ENCODE data around the gene ZFPM1. TPM values are rescaled to one million over a fixed set of nuclear protein-coding genes. Genes with fewer than 3 reads are reported as not detected.

Gene ZFPM1
- total RNA-seq, 1 experiment from 2014 or later, result 3.9 TPM

GRCh38 chr16:88514526-88515232 is 61.6 kb downstream of the ZFPM1 start:
- CTCF ChIA-PET, result no interaction called here
- no peak overlapping the region for H3K27ac ChIP-seq (ENCODE audit: low read length)
- no peaks in the 10 kb centered on the region for H3K36me3 ChIP-seq (ENCODE audit: control insufficient read depth, insufficient read depth, low read length)
- in situ Hi-C loops (cut with HindIII; ENCODE audit: low pct_unique_long_range_greater_than_20kb, low sequenced_read_pairs), result no loop called here
- H3K4me3 ChIP-seq (ENCODE audit: low read depth in 2 of 2, low read length in 2 of 2), result no peak overlapping the region
- DNase-seq (ENCODE audit: low read depth, low spot score), result no peak
- intact Hi-C loops (cut with micrococcal nuclease; ENCODE audit: unreplicated experiment), result no loop called here
- POLR2A ChIA-PET, result no interaction called here
- no TSS peak for BruUV-seq (replicated peaks)
- no peak for TF ChIP-seq POLR2AphosphoS5 (IDR thresholded peaks at IDR 0.05; ENCODE audit: low read depth, low read length)
- ATAC-seq, result no peak
- no peaks in the 10 kb centered on the region for H3K9me3 ChIP-seq (ENCODE audit: control insufficient read depth, insufficient read depth, low read depth, low read length)
- peaks cover 4% of the 10 kb centered on the region; the same call in 1 of the 2 replicates for H3K4me1 ChIP-seq (ENCODE audit: control insufficient read depth, insufficient read depth, low read length)
- no peaks in the 10 kb centered on the region for H3K27me3 ChIP-seq (ENCODE audit: control insufficient read depth, insufficient read depth, low read length)

- H3K4me1 ChIP-seq (ENCODE audit: control insufficient read depth, insufficient read depth, low read length), result peaks cover 1% of the 10 kb centered on the region; the same call in 1 of the 2 replicates
- BruUV-seq (replicated peaks), result no TSS peak
- H3K27ac ChIP-seq (ENCODE audit: low read length), result no peak overlapping the region
- intact Hi-C loops (cut with micrococcal nuclease; ENCODE audit: unreplicated experiment) (no loop called here), in situ Hi-C loops (cut with HindIII; ENCODE audit: low pct_unique_long_range_greater_than_20kb, low sequenced_read_pairs) (no loop called here)
- ChIA-PET POLR2A (no interaction called here), CTCF (no interaction called here)
- H3K27me3 ChIP-seq (ENCODE audit: control insufficient read depth, insufficient read depth, low read length), result no peaks in the 10 kb centered on the region
- no peaks in the 10 kb centered on the region for H3K9me3 ChIP-seq (ENCODE audit: control insufficient read depth, insufficient read depth, low read depth, low read length)
- no peaks in the 10 kb centered on the region for H3K36me3 ChIP-seq (ENCODE audit: control insufficient read depth, insufficient read depth, low read length)
- TF ChIP-seq CTCF (IDR thresholded peaks at IDR 0.05) (no peak), TCF7L2 (IDR thresholded peaks at IDR 0.05; ENCODE audit: low read depth, low read length) (no peak), SIN3A (IDR thresholded peaks at IDR 0.05; ENCODE audit: borderline replicate concordance, insufficient read depth, low read depth, low read length) (no peak)
- no peak for DNase-seq (ENCODE audit: low read depth, low spot score)
- no peak for ATAC-seq
- no peak overlapping the region for H3K4me3 ChIP-seq (ENCODE audit: low read depth in 2 of 2, low read length in 2 of 2)
Observed at GRCh38 chr16:88515371-88515770, 62.3 kb downstream of the ZFPM1 start.

GRCh38 chr16:88515925-88516594 is 63.0 kb downstream of the ZFPM1 start:
- TF ChIP-seq REST (IDR thresholded peaks at IDR 0.05; ENCODE audit: insufficient read depth in 1 of 2, low read depth in 2 of 2, low read length in 1 of 2), result no peak
- no peak for TF ChIP-seq SIN3A (IDR thresholded peaks at IDR 0.05; ENCODE audit: borderline replicate concordance, insufficient read depth, low read depth, low read length)
- no peak for TF ChIP-seq POLR2AphosphoS5 (IDR thresholded peaks at IDR 0.05; ENCODE audit: low read depth, low read length)
- no peak for TF ChIP-seq TCF7L2 (IDR thresholded peaks at IDR 0.05; ENCODE audit: low read depth, low read length)
- TF ChIP-seq CTCF (IDR thresholded peaks at IDR 0.05), result no peak
- no TSS peak for BruUV-seq (replicated peaks)

More at GRCh38 chr16:88515925-88516594, 63.0 kb downstream of the ZFPM1 start:
- no peaks in the 10 kb centered on the region for H3K9me3 ChIP-seq (ENCODE audit: control insufficient read depth, insufficient read depth, low read depth, low read length)
- H3K4me3 ChIP-seq (ENCODE audit: low read depth in 2 of 2, low read length in 2 of 2), result no peak overlapping the region
- H3K27me3 ChIP-seq (ENCODE audit: control insufficient read depth, insufficient read depth, low read length), result no peaks in the 10 kb centered on the region
- H3K27ac ChIP-seq (ENCODE audit: low read length), result no peak overlapping the region
- H3K4me1 ChIP-seq (ENCODE audit: control insufficient read depth, insufficient read depth, low read length), result no peaks in the 10 kb centered on the region
- CTCF ChIA-PET, result no interaction called here
- in situ Hi-C loops (cut with HindIII; ENCODE audit: low pct_unique_long_range_greater_than_20kb, low sequenced_read_pairs), result no loop called here
- DNase-seq (ENCODE audit: low read depth, low spot score) (no peak), ATAC-seq (no peak)
- intact Hi-C loops (cut with micrococcal nuclease; ENCODE audit: unreplicated experiment), result no loop called here
- POLR2A ChIA-PET, result no interaction called here
- no peaks in the 10 kb centered on the region for H3K36me3 ChIP-seq (ENCODE audit: control insufficient read depth, insufficient read depth, low read length)

Data from Panc1 (cell line).